Measurements from ENCODE around the gene NSG1. TPM values are rescaled to one million over a fixed set of nuclear protein-coding genes. Genes with fewer than 3 reads are reported as not detected.

Gene NSG1
- total and polyA plus RNA-seq, 2 of the 4 experiments (the other 2 are of a cell fraction): 0.72 to 1.6 TPM

- Histone ChIP-seq H3K4ac (ENCODE audit: low read depth, low read length) (no peak overlapping the region), H3K4me2 (ENCODE audit: low read depth, low read length) (no peak overlapping the region), H2AK5ac (ENCODE audit: low read depth, low read length) (no peak overlapping the region), H2AFZ (replicated peaks; ENCODE audit: low read length, poor library complexity) (no peak overlapping the region), H3K14ac (replicated peaks; ENCODE audit: low read depth, low read length) (no peak overlapping the region), H3K36me3 (ENCODE audit: control insufficient read depth, insufficient read depth, low read length) (no peaks in the 10 kb centered on the region), H2BK15ac (ENCODE audit: low read depth, low read length) (no peak overlapping the region), H2BK5ac (ENCODE audit: low read depth, low read length, poor library complexity, severe bottlenecking) (no peak overlapping the region), H3K18ac (ENCODE audit: low read depth, low read length) (no peak overlapping the region), H4K91ac (ENCODE audit: insufficient read depth, low read depth, low read length) (no peak overlapping the region), H2BK20ac (ENCODE audit: low read depth, low read length) (no peak overlapping the region), H4K8ac (ENCODE audit: low read depth in 2 of 2, low read length in 2 of 2) (no peak overlapping the region), H3K79me1 (ENCODE audit: low read depth in 1 of 2, low read length in 2 of 2) (no peaks in the 10 kb centered on the region), H4K20me1 (ENCODE audit: insufficient read depth, low read length) (no peaks in the 10 kb centered on the region), H2BK120ac (ENCODE audit: low read depth, low read length) (no peak overlapping the region), H3K9ac (ENCODE audit: low read depth, low read length) (no peak overlapping the region), H3K4me1 (ENCODE audit: control insufficient read depth, insufficient read depth, low read length) (no peaks in the 10 kb centered on the region), H3K27ac (ENCODE audit: insufficient read depth, low read length) (no peak overlapping the region), H3K23ac (ENCODE audit: low read depth, low read length) (no peak overlapping the region), H2AK9ac (replicated peaks; ENCODE audit: low read depth, low read length, poor library complexity) (no peak overlapping the region), H3K27me3 (ENCODE audit: control insufficient read depth, insufficient read depth, low read length) (peaks cover 59% of the 10 kb centered on the region), H3K9me3 (ENCODE audit: control insufficient read depth, insufficient read depth, low read length) (peaks cover 5% of the 10 kb centered on the region; the same call in 1 of the 2 replicates), H3K56ac (ENCODE audit: extremely low read depth, insufficient read depth, low read length) (no peak overlapping the region), H3K4me3 (ENCODE audit: insufficient read depth, low read depth, low read length) (no peak overlapping the region), H3K9me1 (ENCODE audit: insufficient read depth, low read length) (no peaks in the 10 kb centered on the region), H4K5ac (ENCODE audit: low read depth, low read length) (no peak overlapping the region)
- BruUV-seq (replicated peaks): no TSS peak
- dilution Hi-C loops (cut with HindIII; ENCODE audit: low sequenced_read_pairs, unreplicated experiment) (no loop called here), intact Hi-C loops (cut with micrococcal nuclease) (no loop called here), in situ Hi-C loops (cut with MboI; ENCODE audit: low sequenced_read_pairs) (no loop called here)
- POLR2A ChIA-PET (ENCODE audit: unreplicated experiment): no interaction called here
- DNase-seq (no peak), ATAC-seq (ENCODE audit: low read depth) (no peak)
- no peak for TF ChIP-seq RCOR1 (IDR thresholded peaks at IDR 0.05; ENCODE audit: insufficient replicate concordance, low read length)
- TF ChIP-seq NFE2L2 (IDR thresholded peaks at IDR 0.05; ENCODE audit: low read depth, low read length): no peak
- TF ChIP-seq MAZ (IDR thresholded peaks at IDR 0.05; ENCODE audit: borderline replicate concordance, low read depth, low read length): no peak
- TF ChIP-seq BHLHE40 (IDR thresholded peaks at IDR 0.05; ENCODE audit: low read depth, low read length): no peak
- no peak for TF ChIP-seq SMC3 (IDR thresholded peaks at IDR 0.05; ENCODE audit: low read depth, low read length)
- TF ChIP-seq, protein P1, sequence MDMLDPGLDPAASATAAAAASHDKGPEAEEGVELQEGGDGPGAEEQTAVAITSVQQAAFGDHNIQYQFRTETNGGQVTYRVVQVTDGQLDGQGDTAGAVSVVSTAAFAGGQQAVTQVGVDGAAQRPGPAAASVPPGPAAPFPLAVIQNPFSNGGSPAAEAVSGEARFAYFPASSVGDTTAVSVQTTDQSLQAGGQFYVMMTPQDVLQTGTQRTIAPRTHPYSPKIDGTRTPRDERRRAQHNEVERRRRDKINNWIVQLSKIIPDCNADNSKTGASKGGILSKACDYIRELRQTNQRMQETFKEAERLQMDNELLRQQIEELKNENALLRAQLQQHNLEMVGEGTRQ (IDR thresholded peaks at IDR 0.05; ENCODE audit: low read depth, low read length): no peak
- TF ChIP-seq ELK1 (IDR thresholded peaks at IDR 0.05; ENCODE audit: borderline replicate concordance, low read depth, low read length): no peak
- no peak for TF ChIP-seq POLR2A (IDR thresholded peaks at IDR 0.05; ENCODE audit: low read depth, low read length)
- TF ChIP-seq MAFK (IDR thresholded peaks at IDR 0.05; ENCODE audit: low read depth, low read length): no peak
- no peak for TF ChIP-seq CHD1 (IDR thresholded peaks at IDR 0.05; ENCODE audit: low read depth, low read length)
- TF ChIP-seq RFX5 (IDR thresholded peaks at IDR 0.05; ENCODE audit: low read depth, low read length): no peak
- TF ChIP-seq, protein P2, sequence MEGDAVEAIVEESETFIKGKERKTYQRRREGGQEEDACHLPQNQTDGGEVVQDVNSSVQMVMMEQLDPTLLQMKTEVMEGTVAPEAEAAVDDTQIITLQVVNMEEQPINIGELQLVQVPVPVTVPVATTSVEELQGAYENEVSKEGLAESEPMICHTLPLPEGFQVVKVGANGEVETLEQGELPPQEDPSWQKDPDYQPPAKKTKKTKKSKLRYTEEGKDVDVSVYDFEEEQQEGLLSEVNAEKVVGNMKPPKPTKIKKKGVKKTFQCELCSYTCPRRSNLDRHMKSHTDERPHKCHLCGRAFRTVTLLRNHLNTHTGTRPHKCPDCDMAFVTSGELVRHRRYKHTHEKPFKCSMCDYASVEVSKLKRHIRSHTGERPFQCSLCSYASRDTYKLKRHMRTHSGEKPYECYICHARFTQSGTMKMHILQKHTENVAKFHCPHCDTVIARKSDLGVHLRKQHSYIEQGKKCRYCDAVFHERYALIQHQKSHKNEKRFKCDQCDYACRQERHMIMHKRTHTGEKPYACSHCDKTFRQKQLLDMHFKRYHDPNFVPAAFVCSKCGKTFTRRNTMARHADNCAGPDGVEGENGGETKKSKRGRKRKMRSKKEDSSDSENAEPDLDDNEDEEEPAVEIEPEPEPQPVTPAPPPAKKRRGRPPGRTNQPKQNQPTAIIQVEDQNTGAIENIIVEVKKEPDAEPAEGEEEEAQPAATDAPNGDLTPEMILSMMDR (conservative IDR thresholded peaks at IDR 0.05; ENCODE audit: low read depth, low read length): no peak
- no CpG with 5 or more reads among the region's 4 CpGs for WGBS, 2 experiments (ENCODE audit: extremely low coverage in 2 of 2, insufficient read length in 1 of 2)
- CTCF ChIA-PET: interaction anchor here (0.6 kb wide), 1 partner anchor 297 kb away, joined by 3 read pairs; no protein-coding TSS in a partner anchor
Observed at GRCh38 chr4:4376074-4376473, 10.8 kb upstream of the NSG1 start.
